Measurements from ENCODE around the gene APBA3. TPM values are rescaled to one million over a fixed set of nuclear protein-coding genes. Genes with fewer than 3 reads are reported as not detected.

The APBA3 gene
- total and polyA plus RNA-seq, 9 of the 15 experiments (the other 6 are each of a cell fraction or from before 2014, with no cell fraction given), result 0.10 to 29.5 (median 11.5) TPM

GRCh38 chr19:3750211-3750610 is 11.3 kb downstream of the APBA3 start:
- intact Hi-C loops (cut with micrococcal nuclease), result no loop called here
- 87% methylated on average over 2 of the region's 2 CpGs for WGBS (ENCODE audit: insufficient coverage, low coverage, missing lambda C conversion rate)
- FAIRE-seq, result no peak

More at GRCh38 chr19:3750211-3750610, 11.3 kb downstream of the APBA3 start:
- DNase-seq (ENCODE audit: extremely low read depth in 1 of 4, low spot score in 3 of 4) (no peak), ATAC-seq (no peak)
- Histone ChIP-seq H4K20me1 (replicated peaks; ENCODE audit: control insufficient read depth, insufficient read depth, low read length) (no peaks in the 10 kb centered on the region), H2AFZ (ENCODE audit: low read depth, low read length) (no peak overlapping the region), H3K36me3 (ENCODE audit: control insufficient read depth, insufficient read depth, low read length) (peaks cover 14% of the 10 kb centered on the region; the same call in 1 of the 3 replicates), H3K9ac (ENCODE audit: insufficient read depth in 1 of 2, low read depth in 2 of 2, low read length in 2 of 2) (no peak overlapping the region), H3K9me1 (ENCODE audit: control insufficient read depth, insufficient read depth, low read length) (no peaks in the 10 kb centered on the region), H3K4me2 (ENCODE audit: insufficient read depth, low read length) (no peak overlapping the region), H3K4me1 (replicated peaks in 1 of 2; ENCODE audit: control insufficient read depth in 2 of 2, insufficient read depth in 2 of 2, low read length in 2 of 2) (peaks cover 0 to 23% of the 10 kb centered on the region in 2 experiments; a peak in 2 of 5 replicates), H3K9me3 (replicated peaks; ENCODE audit: control insufficient read depth, insufficient read depth, low read depth, low read length) (no peaks in the 10 kb centered on the region), H3K27me3 (ENCODE audit: control insufficient read depth in 2 of 2, insufficient read depth in 2 of 2, low read length in 2 of 2) (no peaks in the 10 kb centered on the region), H3K79me2 (ENCODE audit: control insufficient read depth, insufficient read depth, low read length) (no peaks in the 10 kb centered on the region), H3K4me3 (no peak overlapping the region), H3K27ac (ENCODE audit: extremely low read depth, low read depth, low read length) (no peak overlapping the region)
- in situ Hi-C loops (cut with MboI), result no loop called here
- POLR2A ChIA-PET, result interaction anchor here (1.3 to 1.6 kb wide), 2 partner anchors 9 to 12 kb away, joined by 3 to 10 read pairs; partner anchors contain the start of gene MRPL54
- CTCF ChIA-PET (ENCODE audit: low intra/inter-chr PET ratio), result no interaction called here
- no TSS peak for BruUV-seq (replicated peaks)
- TF ChIP-seq E2F6 (IDR thresholded peaks at IDR 0.05; ENCODE audit: borderline replicate concordance in 1 of 2, extremely low read depth in 1 of 2, insufficient read depth in 1 of 2, insufficient read length in 1 of 2, low read depth in 1 of 2, low read length in 1 of 2, poor library complexity in 1 of 2, severe bottlenecking in 1 of 2) (no peak), SAFB2 (IDR thresholded peaks at IDR 0.05; ENCODE audit: borderline replicate concordance, low read depth, low read length, severe bottlenecking) (no peak), ZBTB12 (CRISPR knock-in tag; IDR thresholded peaks at IDR 0.05) (no peak), MCM5 (IDR thresholded peaks at IDR 0.05; ENCODE audit: low read depth) (no peak), MTA3 (IDR thresholded peaks at IDR 0.05; ENCODE audit: borderline replicate concordance) (no peak), ZNF445 (CRISPR knock-in tag; IDR thresholded peaks at IDR 0.05; ENCODE audit: low read depth) (no peak), E2F1 (CRISPR knock-in tag; IDR thresholded peaks at IDR 0.05) (no peak), SREBF1 (IDR thresholded peaks at IDR 0.05; ENCODE audit: borderline replicate concordance, low read depth, low read length) (no peak), GTF2F1 (IDR thresholded peaks at IDR 0.05; ENCODE audit: low read depth, low read length) (no peak), JUND (IDR thresholded peaks at IDR 0.05; ENCODE audit: borderline replicate concordance, low read depth, low read length) (no peak), JUND (tag; IDR thresholded peaks at IDR 0.05; ENCODE audit: borderline replicate concordance, low read depth, low read length) (no peak), SETDB1 (IDR thresholded peaks at IDR 0.05; ENCODE audit: low read length) (no peak), OTX1 (CRISPR knock-in tag; IDR thresholded peaks at IDR 0.05) (no peak), SAFB (IDR thresholded peaks at IDR 0.05; ENCODE audit: borderline replicate concordance, low read depth, low read length) (no peak), HNRNPUL1 (IDR thresholded peaks at IDR 0.05; ENCODE audit: low read length) (no peak)
